LNCAP (cell line): Measurements from ENCODE around the gene ACTN4.

Experiments
- CTCF ChIP-seq: fragments of 450-650 bp; IDR thresholded peaks from 2 replicates; pipeline ENCODE4 v1.5.1; 2017; ENCODE audit warnings: mild to moderate bottlenecking

Gene ACTN4

GRCh38 chr19:38674388-38675171 is 27.1 kb downstream of the ACTN4 start:
- no peak for TF ChIP-seq CTCF

GRCh38 chr19:38675611-38676010 is 28.2 kb downstream of the ACTN4 start:
- TF ChIP-seq CTCF: no peak

DNA sequence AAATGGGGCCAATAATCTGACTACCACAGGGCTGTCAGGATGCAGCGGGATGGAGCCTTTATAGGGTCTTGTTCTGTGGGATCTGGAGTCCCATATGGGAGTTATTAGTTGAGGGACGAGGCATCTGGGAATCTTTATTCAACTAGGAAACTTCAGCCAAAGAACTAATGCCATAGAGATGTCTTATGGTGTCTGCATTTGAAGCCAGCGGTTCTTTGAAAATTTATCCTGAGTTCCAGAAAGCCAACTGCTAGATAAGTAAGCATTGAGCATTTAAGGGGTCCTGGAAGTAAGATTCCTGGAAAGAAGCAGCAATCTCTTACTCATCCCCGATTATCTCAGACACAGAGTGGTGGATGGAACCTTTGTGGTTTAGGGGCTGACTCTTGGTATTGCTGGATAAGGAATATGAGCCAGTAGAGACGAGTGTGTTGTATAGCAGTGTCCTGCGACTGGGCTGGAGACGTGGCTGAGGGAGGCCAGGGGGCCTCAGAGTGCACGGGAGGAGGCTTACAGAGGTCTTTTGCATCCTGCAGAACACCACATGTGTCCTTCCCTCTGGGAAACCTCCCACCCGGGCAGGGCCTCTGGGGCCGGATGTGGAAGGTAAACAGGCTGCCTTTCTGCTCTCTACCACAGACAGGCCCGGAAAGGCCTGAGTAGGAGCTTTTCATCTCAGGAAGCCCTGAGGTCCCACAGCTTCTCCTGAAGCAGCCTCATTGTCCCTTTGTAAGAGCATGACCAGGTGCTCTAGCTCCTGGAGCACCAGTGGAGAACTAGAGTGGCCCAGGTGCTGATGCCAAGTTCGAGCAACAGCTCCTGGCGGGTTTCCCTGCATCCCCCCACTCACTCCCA is 28.8 kb downstream of the ACTN4 start:
- no peak for TF ChIP-seq CTCF

GRCh38 chr19:38676878-38677646 is 29.6 kb downstream of the ACTN4 start:
- TF ChIP-seq CTCF: no peak

DNA sequence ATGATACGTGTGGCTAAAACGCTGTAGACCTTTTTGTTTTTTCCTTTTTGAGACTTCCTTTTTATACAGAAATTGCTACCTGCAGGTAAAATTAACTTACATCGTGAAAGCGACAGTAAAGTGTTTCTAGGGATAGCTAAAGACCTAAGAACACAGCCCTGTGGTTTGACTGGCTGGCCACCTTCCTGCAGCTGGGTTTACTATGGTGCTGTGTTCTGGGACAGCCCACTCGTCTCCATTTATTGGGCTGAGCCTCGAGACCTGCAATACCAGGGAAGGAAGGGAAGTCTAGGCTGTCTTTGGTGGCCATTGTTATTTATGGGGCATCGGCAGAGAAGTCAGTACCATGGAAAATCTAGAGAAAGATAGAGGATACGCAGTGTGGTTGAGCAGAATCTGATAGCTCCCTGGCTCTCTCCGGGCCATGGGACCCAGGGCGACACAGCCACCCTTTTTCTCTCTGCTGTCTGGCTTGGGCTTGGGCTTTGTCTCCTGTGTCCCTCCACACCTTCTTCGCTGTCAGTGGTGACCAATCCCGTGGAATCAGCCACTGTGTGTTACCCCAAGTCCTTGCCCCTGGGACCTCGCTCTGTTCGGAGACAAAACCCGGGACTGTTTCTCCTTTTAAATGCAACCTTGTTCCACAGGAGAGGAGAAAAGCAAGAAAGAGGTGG is 30.9 kb downstream of the ACTN4 start:
- TF ChIP-seq CTCF: no peak

DNA sequence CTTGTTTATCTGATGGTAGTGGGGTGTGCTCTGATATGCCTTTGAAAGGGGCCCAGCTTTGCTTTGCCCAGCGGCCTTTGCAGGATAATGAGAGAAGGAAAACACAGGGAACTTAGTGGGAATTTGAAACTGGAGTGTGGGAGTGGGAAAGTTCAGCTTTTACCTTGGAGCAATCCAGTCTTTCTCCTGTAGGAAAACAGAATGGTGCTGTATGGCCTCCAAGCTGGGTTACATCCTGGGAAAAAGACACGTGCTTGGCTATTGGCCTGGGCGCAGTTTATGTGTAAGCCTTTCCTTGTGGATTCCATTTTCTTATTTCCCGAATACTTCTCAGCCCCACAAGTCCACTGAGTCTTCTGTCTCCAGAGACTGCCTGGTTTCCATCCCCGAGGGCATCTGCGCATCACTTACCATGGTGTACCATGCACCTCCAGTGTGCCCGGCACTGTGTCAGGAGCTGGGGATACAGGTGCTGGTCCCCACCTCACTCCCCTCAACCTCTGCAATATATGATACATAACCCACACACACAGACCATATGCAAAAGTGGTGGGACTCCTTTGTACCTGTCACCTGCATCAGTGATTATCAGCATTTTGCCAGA is 31.5 kb downstream of the ACTN4 start:
- no peak for TF ChIP-seq CTCF
